PC-9 (cell line): ENCODE results near the gene FGFR3.

Source experiments
- EZH2 ChIP-seq: fragments of 200-600 bp; sonication (generic); IDR thresholded peaks from 2 replicates; pipeline ENCODE4 v1.8.0; 2017; ENCODE audit warnings: antibody characterized with exemption, low read depth
- TF ChIP-seq, protein P1 (sequence below): fragments of 200-600 bp; sonication (generic); conservative IDR thresholded peaks from 2 replicates; pipeline ENCODE4 v1.6.1; 2017; ENCODE audit warnings: mixed run types, antibody characterized with exemption, mild to moderate bottlenecking, moderate library complexity

DNA sequence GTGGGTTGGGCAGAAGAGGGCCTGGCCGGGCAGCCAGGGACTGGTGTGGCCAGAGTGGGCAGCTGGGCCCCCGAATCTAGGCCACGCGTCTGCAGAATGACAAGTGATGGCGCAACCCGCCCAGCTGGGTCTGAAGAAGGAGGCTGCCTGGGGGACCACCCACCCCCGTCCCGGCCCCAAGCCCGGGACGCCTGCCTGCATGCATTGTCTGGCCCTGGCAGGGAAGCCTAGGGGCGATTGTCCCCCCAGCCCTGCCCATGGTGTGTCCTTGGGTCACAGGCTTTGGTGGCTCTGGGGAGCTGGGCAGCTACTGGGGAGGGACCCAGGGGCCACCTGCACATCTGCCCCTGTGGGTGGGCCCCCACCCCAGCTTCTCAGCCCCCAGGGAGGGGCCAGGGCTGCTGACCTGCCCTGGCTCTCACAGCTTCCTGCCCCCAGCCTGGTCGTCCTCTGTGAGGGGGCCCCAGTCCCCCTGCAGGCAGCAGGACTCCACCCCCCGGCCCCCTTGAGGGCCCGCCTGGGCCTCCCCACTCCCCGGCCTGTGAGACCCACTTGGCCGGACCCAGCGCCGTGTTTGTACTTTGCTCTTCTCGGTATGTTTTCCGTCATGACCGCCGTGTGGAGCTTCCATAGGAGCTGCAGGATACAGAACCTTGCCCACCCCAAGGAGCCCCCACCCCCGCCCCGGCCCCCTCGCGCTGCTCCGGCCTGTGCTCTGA is 4.9 kb downstream of the FGFR3 start:
- TF ChIP-seq, protein P1, sequence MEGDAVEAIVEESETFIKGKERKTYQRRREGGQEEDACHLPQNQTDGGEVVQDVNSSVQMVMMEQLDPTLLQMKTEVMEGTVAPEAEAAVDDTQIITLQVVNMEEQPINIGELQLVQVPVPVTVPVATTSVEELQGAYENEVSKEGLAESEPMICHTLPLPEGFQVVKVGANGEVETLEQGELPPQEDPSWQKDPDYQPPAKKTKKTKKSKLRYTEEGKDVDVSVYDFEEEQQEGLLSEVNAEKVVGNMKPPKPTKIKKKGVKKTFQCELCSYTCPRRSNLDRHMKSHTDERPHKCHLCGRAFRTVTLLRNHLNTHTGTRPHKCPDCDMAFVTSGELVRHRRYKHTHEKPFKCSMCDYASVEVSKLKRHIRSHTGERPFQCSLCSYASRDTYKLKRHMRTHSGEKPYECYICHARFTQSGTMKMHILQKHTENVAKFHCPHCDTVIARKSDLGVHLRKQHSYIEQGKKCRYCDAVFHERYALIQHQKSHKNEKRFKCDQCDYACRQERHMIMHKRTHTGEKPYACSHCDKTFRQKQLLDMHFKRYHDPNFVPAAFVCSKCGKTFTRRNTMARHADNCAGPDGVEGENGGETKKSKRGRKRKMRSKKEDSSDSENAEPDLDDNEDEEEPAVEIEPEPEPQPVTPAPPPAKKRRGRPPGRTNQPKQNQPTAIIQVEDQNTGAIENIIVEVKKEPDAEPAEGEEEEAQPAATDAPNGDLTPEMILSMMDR, result no peak
- TF ChIP-seq EZH2, result no peak
